Measurements from ENCODE around the gene PRPS1.
A peak's percentile ranks its signal among the peaks of the same experiment; 100 is the strongest.
"Not testable (repeated sequence)": the region's sequence is repeated elsewhere in the genome, so short reads cannot be mapped to it uniquely, and the experiment has no call there.

Gene PRPS1

DNA sequence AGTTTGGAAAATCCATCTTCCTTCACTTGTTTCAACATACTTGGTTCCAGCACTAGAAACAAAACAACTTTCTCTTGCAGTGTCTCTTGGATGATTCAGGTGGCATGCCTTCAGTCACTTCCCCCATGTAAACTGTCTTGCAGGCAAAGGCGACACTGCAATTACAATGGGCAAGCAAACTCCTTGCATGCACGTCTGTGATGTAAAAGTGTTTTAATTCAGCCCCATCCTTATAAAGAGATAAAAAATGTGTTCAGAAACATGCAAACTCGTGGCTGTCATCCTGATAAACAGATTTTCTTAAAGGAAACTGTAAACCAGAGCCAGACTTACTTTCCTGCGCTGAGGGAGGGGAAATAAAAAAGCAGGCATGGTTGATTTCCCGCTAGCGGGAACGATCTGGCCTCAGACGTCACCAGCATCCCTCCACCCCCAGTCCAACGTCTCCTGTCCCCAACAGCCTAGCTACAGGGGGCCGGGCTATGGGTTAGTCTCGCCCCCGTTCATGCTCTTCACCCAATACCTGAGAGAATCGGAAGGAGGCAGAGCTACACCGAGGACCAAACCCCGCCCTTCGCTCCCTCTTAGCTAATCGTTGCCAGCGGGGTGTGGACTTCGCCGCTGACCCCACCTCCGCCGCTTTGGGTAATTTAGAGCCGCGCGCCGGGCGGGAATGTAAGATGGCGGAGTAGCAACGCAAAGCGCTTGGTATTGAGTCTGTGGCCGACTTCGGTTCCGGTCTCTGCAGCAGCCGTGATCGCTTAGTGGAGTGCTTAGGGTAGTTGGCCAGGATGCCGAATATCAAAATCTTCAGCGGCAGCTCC, at the start of gene PRPS1:
Gene PRPS1 (plus strand): TSS at position 673 of the 824 bp plus-strand sequence. CDS start 119 bp downstream, at position 792.
- DNase-seq = peak; percentile 80

DNA sequence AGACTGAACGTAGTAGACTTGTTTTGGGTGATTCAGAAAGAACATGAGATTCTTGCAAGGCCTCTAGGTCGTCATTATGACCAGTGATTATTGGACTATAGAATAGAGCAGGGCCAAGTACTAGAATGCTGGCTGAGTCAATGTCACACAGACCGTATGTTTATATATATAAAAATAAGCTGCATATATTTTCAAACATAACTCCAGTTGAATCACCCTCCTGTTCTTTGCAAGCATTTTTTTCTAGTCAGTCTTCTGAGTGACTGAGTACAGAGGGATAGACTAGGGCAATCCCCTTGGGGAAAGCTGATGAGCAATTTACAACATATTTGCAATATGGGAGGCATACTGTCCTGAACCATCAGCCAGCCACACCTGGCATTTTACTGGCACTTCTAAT, 48.4 kb upstream of the PRPS1 start:
- DNase-seq = no peak

DNA sequence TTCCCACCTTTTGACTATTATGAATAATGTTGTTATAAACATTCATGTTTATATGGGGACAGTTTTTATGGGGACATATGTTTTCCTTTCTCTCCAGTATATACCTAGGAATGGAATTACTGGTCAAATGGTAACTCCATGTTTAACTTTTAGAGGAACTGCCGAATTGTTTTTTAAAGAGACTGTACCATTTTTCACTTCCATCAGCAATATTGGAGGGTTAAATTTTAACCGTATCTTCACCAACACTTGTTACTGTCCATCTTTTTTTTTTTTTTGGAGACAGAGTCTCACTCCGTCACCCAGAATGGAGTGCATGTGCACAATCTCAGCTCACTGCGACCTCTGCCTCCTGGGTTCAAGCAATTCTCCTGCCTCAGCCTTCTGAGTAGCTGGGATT, 46.4 kb upstream of the PRPS1 start:
- no peak for DNase-seq

DNA sequence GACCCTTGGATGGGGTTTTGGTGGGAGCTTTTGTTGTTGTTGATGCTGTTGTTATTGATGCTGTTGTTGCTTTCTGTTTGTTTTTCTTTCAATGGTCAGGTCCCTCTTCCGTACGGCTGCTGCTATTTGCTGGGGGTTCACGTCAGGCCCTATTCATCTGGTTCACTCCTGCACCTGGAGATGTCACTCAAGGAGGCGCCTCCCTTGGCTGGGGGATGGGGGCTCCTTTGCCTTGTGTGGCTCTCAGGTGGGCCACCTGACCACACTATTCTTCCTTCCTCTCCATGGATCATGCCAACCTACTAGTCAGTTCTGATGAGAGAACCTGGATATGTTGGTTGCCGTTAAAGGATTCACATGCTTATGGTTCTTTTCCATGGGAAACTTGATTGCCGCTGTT, 39.1 kb upstream of the PRPS1 start:
- DNase-seq = no peak

DNA sequence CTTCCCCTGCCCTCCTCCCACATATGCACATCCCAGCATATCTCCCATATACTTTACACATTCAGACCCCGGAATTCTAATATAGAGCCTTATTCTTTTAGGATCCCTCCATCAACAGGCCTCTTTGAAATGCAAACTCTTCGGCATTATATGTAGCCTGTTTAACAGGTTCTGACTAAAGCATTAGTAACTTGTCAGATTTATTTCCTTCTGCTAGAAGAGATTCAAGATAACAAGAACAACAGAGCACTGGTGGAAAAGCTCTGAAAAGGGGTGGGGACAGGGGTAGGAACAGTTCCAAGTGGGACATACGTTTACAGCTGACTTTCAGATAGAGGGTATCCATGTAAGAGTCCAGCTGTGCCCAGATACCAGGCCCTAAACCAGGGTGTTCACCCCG, 31.7 kb upstream of the PRPS1 start:
- DNase-seq = no peak

DNA sequence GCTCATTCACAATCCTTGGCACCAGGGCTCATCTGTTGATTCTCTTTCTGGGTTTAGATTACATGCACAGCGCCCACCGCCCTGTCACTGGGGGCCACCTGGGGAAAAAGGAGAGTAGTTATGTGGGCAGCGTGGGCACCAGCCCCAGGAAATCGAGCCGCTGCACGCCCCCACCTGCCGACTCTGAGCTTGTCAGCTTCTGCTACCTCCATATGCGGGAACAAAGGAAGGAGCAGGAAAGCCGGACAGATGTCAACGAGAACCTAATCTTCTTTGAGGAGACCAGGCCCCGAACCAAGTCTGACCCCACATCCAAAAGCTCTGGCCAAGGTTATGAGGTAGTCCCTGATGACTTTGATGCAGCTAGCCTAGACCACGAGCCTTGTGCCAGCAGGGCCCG, 31.0 kb upstream of the PRPS1 start:
- DNase-seq = no peak

DNA sequence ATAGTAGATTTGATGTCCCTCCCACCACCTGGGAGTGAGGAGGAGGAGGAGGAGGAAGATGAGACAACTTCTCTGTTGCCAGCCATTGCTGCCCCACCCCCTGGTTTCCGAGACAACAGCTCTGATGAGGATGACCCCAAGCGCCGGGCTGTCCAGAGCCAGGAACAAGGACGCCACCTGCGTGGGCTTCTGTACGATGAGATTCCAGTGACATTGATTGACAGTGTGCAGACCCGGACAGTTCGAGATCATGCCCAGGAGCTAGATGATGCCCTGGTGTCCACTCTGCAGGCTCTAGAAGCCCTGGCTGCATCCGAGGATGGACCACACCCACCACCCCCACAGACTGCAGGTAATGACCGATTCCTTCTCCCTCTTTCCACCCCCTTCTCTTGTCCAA, 30.5 kb upstream of the PRPS1 start:
- no peak for DNase-seq

DNA sequence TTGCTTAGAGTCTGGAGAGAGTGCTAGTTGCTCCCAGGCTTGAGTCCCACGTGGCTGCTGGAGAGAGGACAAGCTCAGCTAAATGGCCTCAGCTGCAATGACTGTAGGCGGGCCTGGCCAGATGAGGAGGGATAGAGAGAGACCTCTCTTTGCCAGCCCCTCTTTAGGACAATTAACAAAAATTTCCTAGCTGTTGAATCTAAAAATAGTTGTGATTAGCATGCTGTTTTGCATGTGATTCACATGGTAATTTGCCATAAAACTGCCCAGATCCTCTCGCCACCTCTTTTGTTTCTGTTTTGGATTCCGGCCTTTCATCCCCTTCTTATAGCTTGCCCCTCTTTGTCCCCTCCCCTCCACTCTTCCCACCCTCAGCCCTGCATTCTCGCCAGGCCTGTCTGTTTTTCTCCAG, 28.9 kb upstream of the PRPS1 start:
- DNase-seq = no peak

DNA sequence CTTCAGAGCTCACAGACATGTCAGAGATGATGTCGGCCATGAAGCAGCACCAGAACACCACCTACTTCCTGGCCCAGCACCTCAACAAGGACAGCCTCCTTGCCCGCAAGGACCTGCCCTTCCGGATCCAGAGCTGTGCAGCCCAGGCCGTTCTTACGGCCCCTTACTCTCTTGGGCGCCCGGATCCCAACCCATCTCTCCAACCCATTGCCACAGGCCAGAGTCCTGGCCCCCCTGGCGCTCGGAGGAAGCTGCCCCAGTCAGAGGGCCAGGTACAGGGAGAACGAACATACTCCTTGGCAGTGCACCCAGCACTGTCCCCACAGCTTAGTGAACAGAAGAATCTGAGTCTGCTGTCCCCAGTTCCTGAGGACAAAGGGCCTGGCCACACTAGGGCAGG, 27.9 kb upstream of the PRPS1 start:
- no peak for DNase-seq

DNA sequence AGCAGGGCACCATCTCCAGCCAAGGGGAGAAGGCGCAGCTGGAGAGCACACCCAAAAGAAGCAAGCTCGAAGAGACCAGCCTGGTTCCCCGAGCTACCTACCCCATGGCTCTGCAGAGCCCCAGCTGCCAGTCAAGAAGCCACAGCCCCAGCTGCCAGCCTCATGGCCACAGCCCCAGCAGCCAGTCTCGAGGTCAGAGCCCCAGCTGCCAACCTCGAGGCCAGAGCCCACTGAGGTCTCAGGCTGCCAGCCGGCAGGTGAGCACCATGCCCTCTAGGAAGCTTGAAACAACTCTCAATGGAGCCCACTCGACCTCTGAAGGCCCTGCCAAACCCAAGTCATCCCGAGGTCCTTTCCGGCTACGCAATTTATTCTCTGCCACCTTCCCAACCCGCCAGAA, 27.0 kb upstream of the PRPS1 start:
- DNase-seq = no peak

DNA sequence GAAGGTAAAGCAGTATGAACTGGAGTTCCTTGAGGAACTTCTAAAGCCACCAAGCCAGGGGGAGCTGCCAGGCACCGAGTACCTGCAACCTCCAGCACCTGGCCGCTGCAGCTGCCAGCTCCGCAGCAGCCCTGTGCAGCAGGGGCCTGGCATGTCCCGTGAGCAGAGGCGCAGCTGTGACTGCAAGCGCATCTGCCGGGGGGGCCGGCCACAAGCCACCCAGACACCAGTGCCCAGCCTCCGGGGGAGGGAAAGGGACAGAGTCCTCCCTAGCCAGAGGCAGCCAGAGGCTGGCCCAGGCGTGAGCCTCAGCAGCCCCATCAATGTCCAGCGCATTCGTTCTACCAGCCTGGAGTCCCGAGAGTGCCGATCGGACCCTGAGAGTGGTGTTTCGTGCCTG, 26.6 kb upstream of the PRPS1 start:
- no peak for DNase-seq

DNA sequence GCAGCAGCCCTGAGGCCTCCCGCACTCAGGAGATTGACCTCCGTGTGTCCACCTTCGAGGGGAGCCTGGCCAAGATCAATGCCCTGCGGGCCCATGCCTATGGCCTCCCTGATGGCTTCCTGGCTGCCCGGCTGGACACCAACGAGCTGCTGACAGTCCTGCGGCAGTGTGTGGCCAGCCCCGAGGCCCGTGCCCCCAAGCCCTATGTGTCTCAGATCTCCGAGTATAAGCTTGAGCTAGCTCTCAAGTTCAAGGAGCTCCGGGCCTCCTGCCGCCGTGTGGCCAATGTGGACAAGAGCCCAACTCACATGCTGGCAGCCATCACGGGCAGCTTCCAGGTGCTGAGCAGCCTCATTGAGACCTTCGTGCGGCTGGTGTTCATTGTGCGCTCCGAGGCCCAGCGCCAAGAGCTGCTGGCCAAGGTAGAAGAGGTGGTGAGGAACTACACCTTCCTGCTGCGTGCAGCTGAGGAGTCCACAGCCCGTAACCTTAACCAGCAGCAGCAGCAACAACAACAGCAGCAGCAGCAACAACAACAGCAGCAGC, 25.5 kb upstream of the PRPS1 start:
- no peak for DNase-seq

DNA sequence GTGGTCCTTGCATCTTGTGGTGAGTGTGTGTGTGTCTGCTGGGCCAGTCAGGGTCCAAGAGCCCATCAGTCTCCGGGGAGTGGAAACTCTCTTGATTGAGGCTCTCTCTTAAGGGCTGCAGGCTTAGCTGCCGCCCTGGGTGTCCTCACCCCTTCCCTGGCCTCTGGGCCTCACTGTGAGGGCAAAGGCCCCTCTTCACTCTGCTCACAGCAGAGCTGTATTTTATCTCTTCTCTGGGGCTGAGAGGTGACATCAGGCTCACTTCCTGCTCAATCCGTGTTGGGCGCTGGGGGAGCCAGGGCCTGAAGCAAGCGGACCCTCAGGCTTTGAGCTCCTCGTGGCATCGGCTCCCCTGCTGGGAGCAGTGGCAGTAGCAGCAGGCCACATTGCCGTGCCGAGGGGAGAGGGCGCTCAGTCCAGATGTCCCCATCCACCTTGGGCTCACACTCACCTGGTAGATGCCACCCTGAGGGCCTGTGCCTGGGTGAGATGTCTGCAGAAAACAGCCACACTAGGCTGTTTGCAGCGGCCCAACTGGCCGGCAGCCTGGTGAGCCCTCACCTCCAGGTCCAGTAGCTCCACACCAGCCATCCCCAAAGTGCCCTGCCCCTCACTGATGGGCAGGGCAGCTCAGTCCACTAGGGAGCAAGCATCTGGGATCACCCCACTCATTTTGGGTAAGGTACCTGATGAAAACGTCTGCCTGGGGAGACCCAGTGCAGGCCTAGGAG, 24.7 kb upstream of the PRPS1 start:
- DNase-seq = no peak

DNA sequence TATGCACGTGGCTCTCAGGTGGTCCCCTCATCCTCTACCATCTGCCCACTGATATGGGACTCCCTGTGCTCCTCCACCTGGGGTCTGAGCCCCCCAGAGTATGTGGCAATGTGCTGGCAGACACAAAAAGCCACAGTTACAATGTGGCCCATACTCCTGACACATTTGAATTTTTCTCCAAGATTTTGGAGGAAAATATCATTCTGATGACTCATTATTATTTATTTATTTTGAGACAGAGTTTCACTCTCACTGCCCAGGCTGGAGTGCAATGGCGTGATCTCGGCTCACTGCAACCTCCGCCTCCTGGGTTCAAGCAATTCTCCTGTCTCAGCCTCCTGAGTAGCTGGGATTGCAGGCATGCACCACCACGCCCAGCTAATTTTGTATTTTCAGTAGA, 19.2 kb upstream of the PRPS1 start:
- not testable (repeated sequence) for DNase-seq

DNA sequence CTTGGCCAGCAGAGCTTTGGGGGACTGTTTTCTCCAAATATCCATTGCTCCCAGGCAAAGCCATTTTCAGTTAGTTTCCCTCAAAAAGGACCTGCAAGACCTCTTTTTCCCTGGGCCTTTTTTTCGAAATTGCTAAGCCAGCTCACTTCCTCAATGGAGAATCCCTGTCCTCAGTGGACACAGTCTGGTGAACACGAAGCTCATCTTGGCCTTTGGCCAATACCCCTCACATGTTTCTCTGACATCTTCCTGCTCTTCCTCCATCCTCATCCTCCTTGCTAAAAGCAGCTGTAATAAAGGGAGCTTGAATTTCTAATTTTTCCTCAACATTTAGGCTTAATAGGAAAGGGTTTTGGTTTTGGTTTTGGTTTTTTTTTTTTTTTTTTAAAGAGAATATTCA, 17.6 kb upstream of the PRPS1 start:
- no peak for DNase-seq

DNA sequence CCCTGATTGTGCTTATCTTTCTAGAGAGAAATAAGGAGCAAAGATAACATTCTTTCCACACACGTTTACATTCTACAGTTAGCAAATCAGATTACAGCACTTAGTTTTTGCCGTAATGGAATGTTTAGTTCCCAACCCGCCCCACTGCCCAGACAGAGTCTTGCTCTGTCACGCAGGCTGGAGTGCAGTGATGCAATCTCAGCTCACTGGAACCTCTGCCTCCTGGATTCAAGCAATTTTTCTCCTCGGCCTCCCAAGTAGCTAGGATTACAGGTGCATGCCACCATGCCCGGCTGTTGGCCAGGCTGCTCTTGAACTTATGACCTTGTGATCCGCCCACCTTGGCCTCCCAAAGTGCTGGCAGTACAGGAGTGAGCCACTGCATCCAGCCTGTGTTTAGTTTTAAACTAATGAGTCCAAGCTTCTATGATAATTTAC, 8.4 kb upstream of the PRPS1 start:
- no peak for DNase-seq

DNA sequence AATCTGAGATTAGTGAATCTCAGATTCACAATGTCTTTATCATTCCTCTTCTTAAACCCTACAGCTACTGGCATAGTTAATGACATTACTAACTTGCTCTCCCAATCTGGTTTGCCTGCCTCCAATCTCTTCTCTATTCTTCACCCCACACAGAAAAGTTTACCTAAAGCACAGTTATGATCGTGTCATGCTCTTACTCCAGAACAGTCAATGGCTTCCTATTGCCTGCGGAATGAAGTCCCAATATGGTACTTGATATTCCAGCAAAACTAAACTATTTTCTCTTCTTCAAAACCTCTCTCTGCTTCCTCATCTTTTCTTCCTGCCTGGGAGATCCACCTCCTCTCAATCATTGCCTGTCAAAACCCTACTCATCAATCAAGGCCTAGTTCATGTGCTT, 3.4 kb upstream of the PRPS1 start:
- DNase-seq = no peak

DNA sequence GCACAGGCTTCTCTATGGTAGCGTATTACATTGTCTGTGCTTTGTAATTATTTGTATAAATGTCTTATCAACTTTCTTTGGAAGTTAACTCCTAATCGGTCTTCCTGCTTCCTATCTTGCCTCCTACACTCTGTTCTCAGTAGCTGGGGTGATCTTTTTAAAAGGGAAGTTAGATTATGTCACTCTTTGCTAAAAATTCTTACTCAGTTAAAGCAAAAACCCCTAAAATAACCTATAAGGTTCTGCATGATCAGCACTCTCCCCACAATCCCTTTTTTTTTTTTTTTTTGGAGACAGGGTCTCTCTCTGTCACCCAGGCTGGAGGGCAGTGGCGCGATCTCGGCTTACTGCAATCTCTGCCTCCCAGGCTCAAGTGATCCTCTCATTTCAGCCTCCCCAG, 2.6 kb upstream of the PRPS1 start:
- DNase-seq = no peak

DNA sequence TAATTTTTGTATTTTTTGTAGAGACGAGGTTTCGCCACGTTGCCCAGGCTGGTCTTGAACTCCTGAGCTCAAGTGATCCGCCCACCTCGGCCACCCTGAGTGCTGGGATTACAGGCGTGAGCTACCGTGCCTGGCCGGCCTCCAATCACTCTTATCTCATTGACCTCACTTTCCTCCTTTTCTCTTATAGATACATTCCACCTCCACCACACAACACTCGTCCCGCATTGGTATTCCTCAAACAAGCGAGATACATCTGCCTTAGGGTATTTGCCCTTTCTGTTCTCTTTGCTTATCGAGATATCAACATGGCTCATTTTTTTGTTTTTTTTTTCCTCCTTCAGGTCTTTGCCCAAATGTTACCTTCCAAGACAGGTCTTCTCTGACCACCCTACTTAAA, 1.8 kb upstream of the PRPS1 start:
- no peak for DNase-seq

DNA sequence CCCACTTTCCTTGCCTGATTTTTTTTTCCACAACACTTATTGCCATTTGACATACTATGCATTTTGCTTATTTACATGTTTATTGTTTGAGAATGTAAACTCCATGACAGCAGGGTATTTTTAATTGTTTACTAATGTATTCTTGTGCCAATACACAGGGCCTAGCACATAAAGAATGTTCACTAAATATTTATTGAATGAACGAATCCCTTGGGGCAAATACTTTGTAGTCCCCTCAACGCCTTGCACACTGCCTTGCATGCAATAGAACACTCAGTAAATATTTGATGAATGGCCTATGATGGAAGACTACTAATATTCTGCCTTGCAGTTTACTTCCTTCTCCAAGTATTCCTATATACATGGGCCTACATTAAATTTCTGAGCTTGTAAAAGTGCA, 1.4 kb upstream of the PRPS1 start:
- DNase-seq = no peak

DNA sequence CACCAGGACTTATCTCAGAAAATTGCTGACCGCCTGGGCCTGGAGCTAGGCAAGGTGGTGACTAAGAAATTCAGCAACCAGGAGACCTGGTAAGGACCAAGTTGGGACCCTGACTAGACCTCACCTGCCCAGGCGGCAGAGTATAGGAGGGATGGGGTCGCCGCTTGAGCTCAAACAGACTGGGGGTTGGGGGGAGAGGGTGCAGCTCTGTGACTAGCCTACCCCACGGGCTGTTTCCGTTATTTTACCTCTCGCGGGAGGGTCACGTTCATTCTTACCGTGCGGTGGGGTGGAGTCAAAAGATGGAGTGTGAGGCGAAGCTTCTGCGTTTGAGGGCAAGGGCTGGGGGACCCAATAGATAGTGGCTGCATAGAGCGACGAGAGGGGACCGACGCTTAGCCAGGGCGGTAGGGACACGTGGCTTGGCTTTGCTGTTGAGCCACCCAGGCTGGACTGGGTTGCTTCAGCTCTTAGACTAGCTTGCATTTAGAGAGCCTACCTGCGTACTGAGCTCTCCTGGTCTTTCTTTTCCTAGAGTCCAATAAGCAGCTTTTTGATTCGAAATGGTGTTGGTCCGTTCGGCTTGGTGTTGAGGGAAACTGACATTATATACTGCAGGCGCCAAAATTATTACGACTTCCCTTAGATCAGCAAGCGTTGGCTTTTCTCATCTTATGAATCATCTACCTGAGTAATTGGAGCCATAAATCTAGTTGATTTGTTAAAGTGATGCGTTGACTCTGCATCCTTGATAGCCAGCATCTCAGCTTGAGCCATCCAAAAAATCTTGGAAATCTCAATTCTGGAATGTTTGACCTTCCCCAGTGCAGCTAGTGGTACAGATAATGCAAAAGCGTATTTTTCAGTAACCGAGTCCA, 591 bp downstream of the PRPS1 start:
- no peak for DNase-seq

DNA sequence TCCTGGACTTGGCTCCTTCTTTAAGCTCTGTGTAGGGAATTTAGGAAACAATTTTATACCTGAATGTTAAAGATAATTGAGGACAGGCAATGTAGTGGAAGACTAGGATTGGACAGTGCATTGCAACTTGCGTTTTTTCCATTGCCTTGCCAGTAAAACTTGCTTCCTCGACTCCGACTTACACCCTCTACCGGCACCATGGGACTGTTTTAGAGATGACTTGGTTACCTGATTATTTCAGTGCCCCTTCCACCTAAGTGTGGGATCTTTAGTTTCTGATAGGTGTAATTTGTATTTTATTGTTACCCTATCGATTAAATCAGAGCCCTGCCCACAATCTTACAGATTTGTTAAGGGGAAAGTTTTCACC, 1.2 kb downstream of the PRPS1 start:
- no peak for DNase-seq

DNA sequence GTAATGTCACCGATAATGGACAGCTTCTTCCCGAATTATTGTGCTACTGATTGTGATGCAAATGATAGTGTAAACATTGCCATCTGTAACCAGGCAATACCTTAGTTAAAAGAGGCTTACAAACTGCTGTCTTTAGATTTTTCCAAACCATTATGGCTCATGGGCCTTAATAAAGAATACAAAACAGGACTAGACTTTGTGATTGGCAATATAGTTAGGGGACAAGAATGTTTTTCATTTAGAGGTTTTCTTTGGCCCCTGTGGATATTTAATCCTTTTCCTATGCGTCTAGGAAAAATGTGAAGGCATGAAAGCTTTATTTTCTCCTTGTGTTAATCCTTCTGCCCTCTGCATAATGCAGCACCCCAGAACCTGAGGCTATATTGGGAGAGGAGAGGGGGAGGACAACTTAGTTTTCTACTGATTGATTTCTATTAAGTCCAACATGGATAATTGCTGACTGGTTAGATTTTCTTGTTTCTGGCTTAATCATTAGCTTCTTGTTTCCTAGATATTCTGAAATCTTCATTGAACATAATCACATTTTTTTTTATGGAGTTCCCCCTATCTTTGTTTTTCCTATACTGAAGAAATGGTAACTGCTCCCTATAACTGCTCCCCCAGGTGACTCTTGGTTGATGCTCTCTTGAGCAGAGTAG, 1.9 kb downstream of the PRPS1 start:
- no peak for DNase-seq
